GM12891 (cell line): Measurements from ENCODE around the gene MSI2.

Experiments used
- POLR2A ChIP-seq: IDR thresholded peaks from 2 replicates; pipeline ENCODE4 v1.6.1; 2011; ENCODE audit warnings: low read depth, low read length, control low read depth
- POLR2AphosphoS5 ChIP-seq: IDR thresholded peaks from 2 replicates; pipeline ENCODE4 v1.6.1; 2011; ENCODE audit warnings: low read depth, low read length, control low read depth
- TAF1 ChIP-seq: IDR thresholded peaks from 2 replicates; pipeline ENCODE4 v1.6.1; 2011; ENCODE audit warnings: low read depth, low read length, control low read depth

GRCh38 chr17:57259817-57260216 is 3.5 kb downstream of the MSI2 start:
- TF ChIP-seq POLR2AphosphoS5 (no peak), POLR2A (no peak), TAF1 (no peak)
